Esophagus muscularis mucosa (tissue), 4 donors: ENCODE measurements around the gene LRIT2. TPM values are rescaled to one million over a fixed set of nuclear protein-coding genes. Genes with fewer than 3 reads are reported as not detected.

Experiments
- DNase-seq: peaks from one replicate; pipeline ENCODE4 v3.0.0-alpha.2; 2017; ENCODE audit errors: extremely low spot score
- H3K27ac ChIP-seq, 4 donors: fragments of 200-600 bp; sonication (generic); replicated peaks in 1 of 4; 1 replicate in 3 of 4; 2 replicates in 1 of 4; pipeline ENCODE4 v1.5.1; 2016 to 2019; ENCODE audit warnings: mild to moderate bottlenecking in 1 of 4
- H3K27me3 ChIP-seq, 4 donors: fragments of 200-600 bp; sonication (generic); one replicate each; pipeline versions ENCODE4 v1.5.1 to v1.6.0; 2016 to 2019
- H3K36me3 ChIP-seq, 4 donors: fragments of 200-600 bp; sonication (generic); one replicate each; pipeline ENCODE4 v1.5.1; 2016 to 2019
- H3K4me1 ChIP-seq, 4 donors: fragments of 200-600 bp; sonication (generic); one replicate each; pipeline ENCODE4 v1.5.1; 2016 to 2019
- H3K4me3 ChIP-seq, 4 donors: fragments of 200-600 bp; sonication (generic); 1 replicate in 2 of 4; 2 replicates in 2 of 4; pipeline ENCODE4 v1.5.1; 2016 to 2019; ENCODE audit warnings: mild to moderate bottlenecking in 4 of 4, moderate library complexity in 1 of 4
- H3K9me3 ChIP-seq, 4 donors: fragments of 200-600 bp; sonication (generic); 1 replicate in 3 of 4; 2 replicates in 1 of 4; pipeline ENCODE4 v1.5.1; 2016 to 2019
- EP300 ChIP-seq: sonication (generic); formaldehyde crosslinking; IDR thresholded peaks from one replicate; pipeline ENCODE4 v1.6.1; 2017; ENCODE audit warnings: antibody characterized with exemption
- POLR2A ChIP-seq: fragments of 450-650 bp; IDR thresholded peaks from one replicate; pipeline ENCODE4 v1.6.1; 2017; ENCODE audit warnings: antibody characterized with exemption, moderate library complexity, mild to moderate bottlenecking, low read depth
- POLR2AphosphoS5 ChIP-seq, 2 donors: sonication (generic); formaldehyde crosslinking; IDR thresholded peaks; one replicate each; pipeline ENCODE4 v1.6.1; 2017; ENCODE audit warnings: antibody characterized with exemption in 2 of 2
- WGBS: methylation state at CpG from one replicate; pipeline ENCODE4 v1.1.5; 2018; 5-methylcytosine and 5-hydroxymethylcytosine counted together
- intact Hi-C: fragments of 100-400 bp; cut with DNase I; formaldehyde crosslinking; loops from one replicate; pipeline ENCODE4 v1.15.1; 2023
- total RNA-seq, 4 donors: library from RNA; depleted of rRNA; stranded (reverse); fragments of >200 nt; gene quantifications; one replicate each; pipeline versions ENCODE4 v1.1.0 to v1.2.1, GENCODE V29; 2016
- TF ChIP-seq, protein P1 (sequence below), 3 experiments: fragments of 200-600 bp in 2 of 3; fragments of 450-650 bp in 1 of 3; sonication (generic) in 2 of 3; IDR thresholded peaks; one replicate each; pipeline ENCODE4 v1.5.1; 2017 to 2019; ENCODE audit warnings: antibody characterized with exemption in 3 of 3, mild to moderate bottlenecking in 2 of 3, moderate library complexity in 1 of 3

LRIT2 gene
- total RNA-seq, 4 donors from 2014 or later: 0.19 TPM; not detected in 3

DNA sequence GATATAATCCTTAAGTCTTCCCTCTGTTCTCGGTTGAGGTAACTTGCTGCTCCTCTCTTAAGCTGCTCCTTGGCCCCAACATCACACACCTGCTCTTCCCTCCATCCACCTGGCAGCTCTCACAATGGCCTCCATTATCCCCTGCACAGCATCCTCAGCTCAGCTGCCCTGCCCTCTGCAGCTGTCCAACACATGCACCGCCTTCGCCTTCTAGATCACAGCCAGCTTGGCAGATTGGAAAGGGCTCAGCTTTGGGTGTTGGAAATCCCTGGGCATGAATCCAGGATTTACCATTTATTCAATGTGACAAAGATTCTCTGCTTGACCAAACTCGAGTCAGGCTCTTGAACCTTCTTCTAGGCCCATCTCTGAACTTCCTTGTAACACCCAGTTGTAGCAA, 40.1 kb upstream of the LRIT2 start:
- no peaks in the 10 kb centered on the region for H3K36me3 ChIP-seq
- WGBS: 79% methylated on average over 4 of the region's 4 CpGs
- intact Hi-C loops: loop anchor here (2.0 to 5.0 kb wide), 2 partner anchors 87 to 275 kb away; no protein-coding TSS in a partner anchor
- H3K4me1 ChIP-seq: peaks cover 0 to 5% (median 4%) of the 10 kb centered on the region in 4 donors
- no peaks in the 10 kb centered on the region for H3K9me3 ChIP-seq
- no peak overlapping the region for H3K27ac ChIP-seq
- no peak overlapping the region for H3K4me3 ChIP-seq
- DNase-seq: no peak
- H3K27me3 ChIP-seq: peaks cover 0 to 44% (median 0%) of the 10 kb centered on the region in 4 donors
- TF ChIP-seq POLR2AphosphoS5 (IDR thresholded peaks at IDR 0.05): no peak
- no peak for TF ChIP-seq EP300
- TF ChIP-seq, protein P1, sequence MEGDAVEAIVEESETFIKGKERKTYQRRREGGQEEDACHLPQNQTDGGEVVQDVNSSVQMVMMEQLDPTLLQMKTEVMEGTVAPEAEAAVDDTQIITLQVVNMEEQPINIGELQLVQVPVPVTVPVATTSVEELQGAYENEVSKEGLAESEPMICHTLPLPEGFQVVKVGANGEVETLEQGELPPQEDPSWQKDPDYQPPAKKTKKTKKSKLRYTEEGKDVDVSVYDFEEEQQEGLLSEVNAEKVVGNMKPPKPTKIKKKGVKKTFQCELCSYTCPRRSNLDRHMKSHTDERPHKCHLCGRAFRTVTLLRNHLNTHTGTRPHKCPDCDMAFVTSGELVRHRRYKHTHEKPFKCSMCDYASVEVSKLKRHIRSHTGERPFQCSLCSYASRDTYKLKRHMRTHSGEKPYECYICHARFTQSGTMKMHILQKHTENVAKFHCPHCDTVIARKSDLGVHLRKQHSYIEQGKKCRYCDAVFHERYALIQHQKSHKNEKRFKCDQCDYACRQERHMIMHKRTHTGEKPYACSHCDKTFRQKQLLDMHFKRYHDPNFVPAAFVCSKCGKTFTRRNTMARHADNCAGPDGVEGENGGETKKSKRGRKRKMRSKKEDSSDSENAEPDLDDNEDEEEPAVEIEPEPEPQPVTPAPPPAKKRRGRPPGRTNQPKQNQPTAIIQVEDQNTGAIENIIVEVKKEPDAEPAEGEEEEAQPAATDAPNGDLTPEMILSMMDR (IDR thresholded peaks at IDR 0.05): no peak
- TF ChIP-seq POLR2A: no peak

DNA sequence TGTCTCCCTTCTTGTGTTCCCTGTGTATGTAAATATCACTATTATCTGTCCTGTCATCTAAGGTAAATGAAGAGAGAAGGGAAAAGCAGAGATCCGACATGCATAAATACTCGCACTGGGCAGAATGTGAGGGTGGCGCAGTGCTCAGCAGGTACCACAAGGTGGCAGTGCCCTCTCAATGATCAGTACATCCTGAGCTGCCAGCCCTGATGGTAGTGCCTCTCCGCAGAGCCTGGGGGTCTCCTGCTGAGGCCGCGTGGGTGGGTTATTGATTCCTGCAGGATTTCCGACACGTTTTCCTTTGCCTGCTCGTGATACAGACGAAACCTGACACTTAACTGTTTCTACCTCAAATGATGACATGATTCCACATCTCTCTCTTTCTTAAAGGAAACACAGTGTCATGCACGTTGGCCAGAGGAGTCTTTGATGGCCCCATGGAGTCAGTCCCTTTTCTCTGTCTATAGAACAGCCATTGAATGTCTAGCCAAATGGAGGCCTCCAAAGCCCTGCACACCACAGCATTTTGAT, 39.3 kb upstream of the LRIT2 start:
- Histone ChIP-seq H3K9me3 (no peaks in the 10 kb centered on the region), H3K4me3 (no peak overlapping the region), H3K4me1 (peaks cover 0 to 5% (median 4%) of the 10 kb centered on the region in 4 donors), H3K27me3 (peaks cover 0 to 45% (median 0%) of the 10 kb centered on the region in 4 donors), H3K27ac (no peak overlapping the region), H3K36me3 (no peaks in the 10 kb centered on the region)
- 6% methylated on average over 11 of the region's 11 CpGs for WGBS
- no peak for DNase-seq
- intact Hi-C loops: loop anchor here (2.0 to 5.0 kb wide), 3 partner anchors 88 to 276 kb away; no protein-coding TSS in a partner anchor
- TF ChIP-seq, protein P1 (IDR thresholded peaks at IDR 0.05): peak; percentile 86 to 97 (median 92)
- no peak for TF ChIP-seq EP300

DNA sequence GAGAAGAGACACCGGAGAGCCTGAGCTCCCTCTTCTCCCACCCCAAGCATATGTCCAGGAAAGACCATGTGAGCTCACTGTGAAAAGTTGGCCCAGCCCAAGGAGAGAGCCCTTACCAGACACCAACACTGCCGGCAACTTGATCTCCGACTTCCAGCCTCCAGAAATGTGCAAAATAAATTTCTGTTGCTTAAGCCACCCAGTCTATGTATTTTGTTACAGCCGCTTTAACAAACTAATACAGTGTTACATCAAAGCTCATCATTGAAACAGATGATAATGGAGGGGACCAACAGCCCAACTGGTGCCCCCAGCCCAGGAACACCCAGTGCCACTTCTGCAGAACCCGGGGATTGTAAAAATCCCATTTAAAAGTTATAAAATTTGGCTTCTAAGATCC, 38.4 kb upstream of the LRIT2 start:
- no peak overlapping the region for H3K4me3 ChIP-seq

DNA sequence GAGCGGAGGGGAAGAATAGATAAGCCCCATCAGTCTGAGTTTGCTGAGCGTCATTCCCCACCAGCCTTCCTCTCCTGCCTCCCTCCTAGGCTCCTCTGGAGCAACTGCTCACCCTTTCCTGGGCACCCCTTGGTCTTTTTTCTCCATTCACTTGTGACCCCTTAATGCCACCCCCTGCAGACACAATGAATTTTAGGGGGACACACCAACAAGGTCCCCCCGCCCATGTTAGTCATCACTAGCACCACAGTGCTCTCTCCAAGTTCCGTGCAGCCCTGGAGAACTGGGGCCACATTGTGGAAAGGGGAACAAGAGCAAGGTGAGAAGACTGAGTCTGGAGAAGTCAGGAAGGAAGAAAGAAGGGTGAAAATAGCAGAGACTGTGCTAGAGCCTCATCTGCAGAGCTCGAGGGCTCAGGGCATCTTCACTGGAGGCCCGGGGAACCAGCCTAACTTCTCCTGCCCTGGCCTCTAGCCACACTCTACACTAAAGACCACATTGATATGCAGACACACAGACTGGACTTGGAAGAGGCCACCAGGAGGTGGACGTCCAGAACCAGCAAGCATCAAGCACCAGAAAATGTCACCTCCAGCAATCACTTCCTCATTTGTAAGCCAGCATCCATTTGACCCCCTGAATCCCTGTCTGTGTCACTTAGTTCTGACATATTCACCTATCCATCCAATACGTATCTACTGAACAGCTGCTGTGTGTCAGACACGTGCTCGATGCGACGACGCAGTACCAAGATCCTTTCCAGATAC, 37.0 kb upstream of the LRIT2 start:
- peaks cover 0 to 5% (median 4%) of the 10 kb centered on the region in 4 donors for H3K4me1 ChIP-seq
- peaks cover 0 to 64% (median 2%) of the 10 kb centered on the region in 4 donors for H3K27me3 ChIP-seq
- H3K27ac ChIP-seq: no peak overlapping the region
- intact Hi-C loops: loop anchor here (5.0 kb wide), 1 partner anchor 115 kb away; no protein-coding TSS in a partner anchor
- H3K36me3 ChIP-seq: no peaks in the 10 kb centered on the region
- H3K4me3 ChIP-seq: no peak overlapping the region
- 59% methylated on average over 13 of the region's 13 CpGs for WGBS
- no peak for DNase-seq
- TF ChIP-seq POLR2A (no peak), EP300 (no peak), POLR2AphosphoS5 (IDR thresholded peaks at IDR 0.05) (no peak)
- TF ChIP-seq, protein P1 (IDR thresholded peaks at IDR 0.05): no peak
- no peaks in the 10 kb centered on the region for H3K9me3 ChIP-seq

More for the DNA sequence above, 38.4 kb upstream of the LRIT2 start:
- 88% methylated on average over 5 of the region's 5 CpGs for WGBS
- Histone ChIP-seq H3K9me3 (no peaks in the 10 kb centered on the region), H3K36me3 (no peaks in the 10 kb centered on the region), H3K27ac (no peak overlapping the region), H3K27me3 (peaks cover 0 to 51% (median 0%) of the 10 kb centered on the region in 4 donors), H3K4me1 (peaks cover 0 to 5% (median 4%) of the 10 kb centered on the region in 4 donors)
- TF ChIP-seq POLR2AphosphoS5 (IDR thresholded peaks at IDR 0.05) (no peak), EP300 (no peak), POLR2A (no peak)
- TF ChIP-seq, protein P1 (IDR thresholded peaks at IDR 0.05): no peak
- intact Hi-C loops: loop anchor here (2.0 to 5.0 kb wide), 2 partner anchors 114 to 277 kb away; no protein-coding TSS in a partner anchor
- no peak for DNase-seq
